Measurements from ENCODE around the gene SYNE3.
"Not testable (repeated sequence)": the region's sequence is repeated elsewhere in the genome, so short reads cannot be mapped to it uniquely, and the experiment has no call there.

Gene SYNE3

GRCh38 chr14:95511687-95512086, 4.8 kb downstream of the SYNE3 start:
- DNase-seq (ENCODE audit: low read depth), result no peak
- no peak overlapping the region for H3K4me3 ChIP-seq (replicated peaks; ENCODE audit: low read depth, low read length)
- TF ChIP-seq CTCF (IDR thresholded peaks at IDR 0.05; ENCODE audit: low read length, missing control alignments), result no peak

GRCh38 chr14:95510804-95511203, 5.6 kb downstream of the SYNE3 start:
- no peak for TF ChIP-seq CTCF (IDR thresholded peaks at IDR 0.05; ENCODE audit: low read length, missing control alignments)
- no peak overlapping the region for H3K4me3 ChIP-seq (replicated peaks; ENCODE audit: low read depth, low read length)
- no peak for DNase-seq (ENCODE audit: low read depth)

- DNase-seq (ENCODE audit: low read depth); H3K4me3 ChIP-seq (replicated peaks; ENCODE audit: low read depth, low read length): not testable (repeated sequence)
Measured at GRCh38 chr14:95510344-95510743, 6.1 kb downstream of the SYNE3 start.

GRCh38 chr14:95509495-95509894, 7.0 kb downstream of the SYNE3 start:
- TF ChIP-seq CTCF (IDR thresholded peaks at IDR 0.05; ENCODE audit: low read length, missing control alignments), result no peak
- H3K4me3 ChIP-seq (replicated peaks; ENCODE audit: low read depth, low read length), result no peak overlapping the region
- no peak for DNase-seq (ENCODE audit: low read depth)

- TF ChIP-seq CTCF (IDR thresholded peaks at IDR 0.05; ENCODE audit: low read length, missing control alignments), result no peak
- no peak overlapping the region for H3K4me3 ChIP-seq (replicated peaks; ENCODE audit: low read depth, low read length)
- DNase-seq (ENCODE audit: low read depth), result no peak
Measured at GRCh38 chr14:95508377-95508776, 8.1 kb downstream of the SYNE3 start.

GRCh38 chr14:95507701-95508103, 8.7 kb downstream of the SYNE3 start:
- no peak overlapping the region for H3K4me3 ChIP-seq (replicated peaks; ENCODE audit: low read depth, low read length)
- peak; percentile 70 for DNase-seq (ENCODE audit: low read depth)
- TF ChIP-seq CTCF (IDR thresholded peaks at IDR 0.05; ENCODE audit: low read length, missing control alignments), result no peak

- peak; percentile 96 for DNase-seq (ENCODE audit: low read depth)
- TF ChIP-seq CTCF (IDR thresholded peaks at IDR 0.05; ENCODE audit: low read length, missing control alignments), result no peak
- H3K4me3 ChIP-seq (replicated peaks; ENCODE audit: low read depth, low read length), result no peak overlapping the region
Measured at GRCh38 chr14:95507174-95507573, 9.3 kb downstream of the SYNE3 start.
